ENCODE measurements around the gene NCAN. TPM values are rescaled to one million over a fixed set of nuclear protein-coding genes. Genes with fewer than 3 reads are reported as not detected.

Gene NCAN
- polyA plus RNA-seq, 2 of the 4 experiments (the other 2 are of a cell fraction), result 0.03 to 0.05 TPM

DNA sequence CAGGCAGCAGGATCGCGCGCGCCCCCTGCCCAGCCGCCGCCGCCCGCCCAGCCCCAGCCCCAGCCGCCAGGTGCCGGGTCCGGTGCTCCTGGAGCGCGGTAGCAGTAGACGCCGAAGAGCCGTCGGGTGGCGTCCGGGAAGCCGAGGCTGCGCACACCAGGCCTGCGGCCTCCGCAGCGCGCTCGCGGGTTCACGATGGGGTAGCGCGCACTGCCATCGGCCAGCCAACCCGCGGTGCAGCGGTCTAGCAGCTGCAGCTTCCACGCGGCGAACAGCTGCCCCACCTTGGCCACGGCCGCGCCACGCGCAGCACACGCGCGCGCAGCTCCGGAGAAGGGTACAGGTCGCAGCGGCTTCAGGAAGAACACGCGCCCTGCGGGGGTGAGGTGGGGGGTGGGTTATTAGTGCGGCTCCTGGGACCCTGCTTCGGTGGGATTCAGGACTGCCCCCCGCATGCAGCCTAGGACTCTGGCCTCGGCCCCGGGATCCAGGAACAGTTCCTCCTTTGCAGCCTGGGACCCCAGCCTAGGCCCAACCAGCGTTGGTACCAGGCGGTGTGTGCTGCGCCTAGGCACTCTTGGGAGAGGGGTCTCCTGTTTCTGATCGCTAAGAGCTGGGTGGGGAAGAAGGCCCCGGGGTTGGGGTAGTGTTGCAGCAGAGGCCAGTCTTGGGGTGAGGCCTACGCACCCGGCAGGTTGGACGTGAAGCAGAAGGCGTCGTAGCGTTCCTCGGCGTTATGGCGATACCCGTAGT is 46.3 kb downstream of the NCAN start:
- H3K27ac ChIP-seq, result no peak overlapping the region
- H3K4me1 ChIP-seq, result no peaks in the 10 kb centered on the region
- DNase-seq (ENCODE audit: low read depth in 1 of 2, low spot score in 1 of 2) (no peak), FAIRE-seq (no peak), ATAC-seq (no peak)
- 84% methylated on average over 20 of the region's 72 CpGs for WGBS (ENCODE audit: missing lambda C conversion rate)
- no peak overlapping the region for H3K4me3 ChIP-seq
- H3K4me2 ChIP-seq, result no peak overlapping the region
- no peaks in the 10 kb centered on the region for H3K9me3 ChIP-seq
- no peak for TF ChIP-seq NR3C1 (IDR thresholded peaks at IDR 0.05)
- TF ChIP-seq, protein P1, sequence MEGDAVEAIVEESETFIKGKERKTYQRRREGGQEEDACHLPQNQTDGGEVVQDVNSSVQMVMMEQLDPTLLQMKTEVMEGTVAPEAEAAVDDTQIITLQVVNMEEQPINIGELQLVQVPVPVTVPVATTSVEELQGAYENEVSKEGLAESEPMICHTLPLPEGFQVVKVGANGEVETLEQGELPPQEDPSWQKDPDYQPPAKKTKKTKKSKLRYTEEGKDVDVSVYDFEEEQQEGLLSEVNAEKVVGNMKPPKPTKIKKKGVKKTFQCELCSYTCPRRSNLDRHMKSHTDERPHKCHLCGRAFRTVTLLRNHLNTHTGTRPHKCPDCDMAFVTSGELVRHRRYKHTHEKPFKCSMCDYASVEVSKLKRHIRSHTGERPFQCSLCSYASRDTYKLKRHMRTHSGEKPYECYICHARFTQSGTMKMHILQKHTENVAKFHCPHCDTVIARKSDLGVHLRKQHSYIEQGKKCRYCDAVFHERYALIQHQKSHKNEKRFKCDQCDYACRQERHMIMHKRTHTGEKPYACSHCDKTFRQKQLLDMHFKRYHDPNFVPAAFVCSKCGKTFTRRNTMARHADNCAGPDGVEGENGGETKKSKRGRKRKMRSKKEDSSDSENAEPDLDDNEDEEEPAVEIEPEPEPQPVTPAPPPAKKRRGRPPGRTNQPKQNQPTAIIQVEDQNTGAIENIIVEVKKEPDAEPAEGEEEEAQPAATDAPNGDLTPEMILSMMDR (IDR thresholded peaks at IDR 0.05), result no peak
- TF ChIP-seq ZSCAN20 (CRISPR knock-in tag; IDR thresholded peaks at IDR 0.05), result no peak
- TF ChIP-seq POLR2A (IDR thresholded peaks at IDR 0.05; ENCODE audit: low read length), result no peak
- TF ChIP-seq EHMT2 (IDR thresholded peaks at IDR 0.05; ENCODE audit: low read depth), result no peak
- TF ChIP-seq RCOR1 (IDR thresholded peaks at IDR 0.05; ENCODE audit: low read depth, low read length), result no peak
- TF ChIP-seq, protein P2, sequence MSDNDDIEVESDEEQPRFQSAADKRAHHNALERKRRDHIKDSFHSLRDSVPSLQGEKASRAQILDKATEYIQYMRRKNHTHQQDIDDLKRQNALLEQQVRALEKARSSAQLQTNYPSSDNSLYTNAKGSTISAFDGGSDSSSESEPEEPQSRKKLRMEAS (IDR thresholded peaks at IDR 0.05), result no peak
- TF ChIP-seq MYC (IDR thresholded peaks at IDR 0.05; ENCODE audit: borderline replicate concordance, low read length), result no peak
- TF ChIP-seq, protein P3, sequence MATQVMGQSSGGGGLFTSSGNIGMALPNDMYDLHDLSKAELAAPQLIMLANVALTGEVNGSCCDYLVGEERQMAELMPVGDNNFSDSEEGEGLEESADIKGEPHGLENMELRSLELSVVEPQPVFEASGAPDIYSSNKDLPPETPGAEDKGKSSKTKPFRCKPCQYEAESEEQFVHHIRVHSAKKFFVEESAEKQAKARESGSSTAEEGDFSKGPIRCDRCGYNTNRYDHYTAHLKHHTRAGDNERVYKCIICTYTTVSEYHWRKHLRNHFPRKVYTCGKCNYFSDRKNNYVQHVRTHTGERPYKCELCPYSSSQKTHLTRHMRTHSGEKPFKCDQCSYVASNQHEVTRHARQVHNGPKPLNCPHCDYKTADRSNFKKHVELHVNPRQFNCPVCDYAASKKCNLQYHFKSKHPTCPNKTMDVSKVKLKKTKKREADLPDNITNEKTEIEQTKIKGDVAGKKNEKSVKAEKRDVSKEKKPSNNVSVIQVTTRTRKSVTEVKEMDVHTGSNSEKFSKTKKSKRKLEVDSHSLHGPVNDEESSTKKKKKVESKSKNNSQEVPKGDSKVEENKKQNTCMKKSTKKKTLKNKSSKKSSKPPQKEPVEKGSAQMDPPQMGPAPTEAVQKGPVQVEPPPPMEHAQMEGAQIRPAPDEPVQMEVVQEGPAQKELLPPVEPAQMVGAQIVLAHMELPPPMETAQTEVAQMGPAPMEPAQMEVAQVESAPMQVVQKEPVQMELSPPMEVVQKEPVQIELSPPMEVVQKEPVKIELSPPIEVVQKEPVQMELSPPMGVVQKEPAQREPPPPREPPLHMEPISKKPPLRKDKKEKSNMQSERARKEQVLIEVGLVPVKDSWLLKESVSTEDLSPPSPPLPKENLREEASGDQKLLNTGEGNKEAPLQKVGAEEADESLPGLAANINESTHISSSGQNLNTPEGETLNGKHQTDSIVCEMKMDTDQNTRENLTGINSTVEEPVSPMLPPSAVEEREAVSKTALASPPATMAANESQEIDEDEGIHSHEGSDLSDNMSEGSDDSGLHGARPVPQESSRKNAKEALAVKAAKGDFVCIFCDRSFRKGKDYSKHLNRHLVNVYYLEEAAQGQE (IDR thresholded peaks at IDR 0.05), result no peak
- TF ChIP-seq NFE2L2 (conservative IDR thresholded peaks at IDR 0.05; ENCODE audit: low read length), result no peak
- TF ChIP-seq SREBF2 (IDR thresholded peaks at IDR 0.05), result no peak
- TF ChIP-seq PHF8 (IDR thresholded peaks at IDR 0.05; ENCODE audit: borderline replicate concordance, low read depth), result no peak
- no peak for TF ChIP-seq CBX8 (IDR thresholded peaks at IDR 0.05)
- POLR2A ChIA-PET, result no interaction called here
- CTCF ChIA-PET, result no interaction called here

DNA sequence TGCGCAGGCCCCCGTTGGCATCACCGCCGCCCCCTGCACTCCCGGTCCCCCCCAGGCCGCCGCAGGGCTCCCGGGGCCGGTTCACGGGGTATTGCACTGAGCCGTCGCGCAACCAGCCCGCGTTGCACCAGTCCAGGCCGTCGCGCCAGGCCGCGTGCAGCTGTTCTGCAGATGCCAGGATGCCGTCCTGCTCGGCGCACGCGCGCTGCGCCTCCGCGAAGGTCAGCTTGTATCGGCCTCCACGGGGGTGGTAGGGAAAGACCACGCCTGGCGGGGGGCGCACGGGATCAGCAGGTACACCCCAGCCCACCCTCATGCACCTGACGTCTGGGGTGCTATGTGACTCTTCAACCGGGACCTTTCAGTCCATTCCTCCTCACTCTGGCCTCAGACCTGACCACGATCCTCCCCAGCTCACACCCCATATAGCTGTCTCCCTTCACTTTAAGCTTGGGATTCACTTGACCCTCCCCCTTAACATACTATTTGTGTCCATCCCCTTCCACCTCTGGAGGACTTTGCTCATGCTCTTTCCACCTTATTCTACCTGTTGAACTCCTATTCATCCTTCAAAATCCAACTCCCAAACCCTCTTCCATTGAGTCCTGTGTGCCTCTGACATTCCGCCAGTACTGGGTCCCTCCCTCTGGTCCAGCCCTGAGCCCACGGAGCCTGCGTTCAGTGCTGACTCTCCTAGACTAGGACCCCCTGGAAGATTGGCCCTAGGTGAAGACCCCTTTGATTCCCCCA is 47.0 kb downstream of the NCAN start:
- Histone ChIP-seq H3K9me3 (no peaks in the 10 kb centered on the region), H3K4me2 (no peak overlapping the region), H3K4me3 (no peak overlapping the region), H3K27ac (no peak overlapping the region), H3K4me1 (no peaks in the 10 kb centered on the region)
- FAIRE-seq (no peak), DNase-seq (ENCODE audit: low read depth in 1 of 2, low spot score in 1 of 2) (no peak), ATAC-seq (no peak)
- WGBS (ENCODE audit: missing lambda C conversion rate), result 66% methylated on average over 13 of the region's 41 CpGs
- TF ChIP-seq, protein P4, sequence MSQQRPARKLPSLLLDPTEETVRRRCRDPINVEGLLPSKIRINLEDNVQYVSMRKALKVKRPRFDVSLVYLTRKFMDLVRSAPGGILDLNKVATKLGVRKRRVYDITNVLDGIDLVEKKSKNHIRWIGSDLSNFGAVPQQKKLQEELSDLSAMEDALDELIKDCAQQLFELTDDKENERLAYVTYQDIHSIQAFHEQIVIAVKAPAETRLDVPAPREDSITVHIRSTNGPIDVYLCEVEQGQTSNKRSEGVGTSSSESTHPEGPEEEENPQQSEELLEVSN (IDR thresholded peaks at IDR 0.05; ENCODE audit: borderline replicate concordance, low read depth), result no peak
- CTCF ChIA-PET, result interaction anchor here (1.1 kb wide), 1 partner anchor 34 kb away, joined by 4 read pairs; no protein-coding TSS in a partner anchor
- POLR2A ChIA-PET, result no interaction called here

DNA sequence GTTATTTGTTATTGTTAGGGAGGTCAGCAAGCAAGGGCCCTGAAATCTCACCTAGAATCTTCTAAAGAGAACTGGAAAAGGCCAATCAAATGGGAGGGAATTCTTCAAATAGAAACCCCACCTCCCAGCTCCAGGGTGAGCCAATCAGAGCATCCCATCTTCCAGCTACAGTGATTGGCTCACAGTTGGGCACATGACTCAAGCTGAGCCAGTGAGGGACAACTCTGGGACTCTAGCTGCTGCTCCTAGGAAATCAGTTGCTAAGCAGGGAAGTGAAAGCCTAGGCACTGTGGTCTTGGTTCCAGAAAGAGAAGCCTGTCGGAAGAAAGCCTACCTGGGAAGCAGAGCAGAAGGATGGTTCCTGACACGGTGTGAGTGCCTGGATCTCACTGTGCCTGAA is 48.0 kb downstream of the NCAN start:
- DNase-seq (ENCODE audit: low read depth in 1 of 2, low spot score in 1 of 2) (peak; percentile 53 to 71), FAIRE-seq (no peak)

More for the DNA sequence above, 48.0 kb downstream of the NCAN start:
- H3K4me2 ChIP-seq, result no peak overlapping the region
- no peaks in the 10 kb centered on the region for H3K9me3 ChIP-seq
- ATAC-seq, result peak in 1 of 2 experiments; percentile 83; a peak in 3 of 6 replicates
- POLR2A ChIA-PET, result no interaction called here
- WGBS (ENCODE audit: missing lambda C conversion rate), result 79% methylated on average over 2 of the region's 2 CpGs
- H3K4me3 ChIP-seq, result no peak overlapping the region
- H3K4me1 ChIP-seq, result no peaks in the 10 kb centered on the region
- CTCF ChIA-PET, result interaction anchor here (0.9 to 1.1 kb wide), 2 partner anchors 35 to 56 kb away, joined by 4 read pairs; no protein-coding TSS in a partner anchor
- H3K27ac ChIP-seq, result no peak overlapping the region
- no peak for TF ChIP-seq ZFP36 (IDR thresholded peaks at IDR 0.05; ENCODE audit: borderline replicate concordance, partially characterized antibody)
- TF ChIP-seq, protein P5, sequence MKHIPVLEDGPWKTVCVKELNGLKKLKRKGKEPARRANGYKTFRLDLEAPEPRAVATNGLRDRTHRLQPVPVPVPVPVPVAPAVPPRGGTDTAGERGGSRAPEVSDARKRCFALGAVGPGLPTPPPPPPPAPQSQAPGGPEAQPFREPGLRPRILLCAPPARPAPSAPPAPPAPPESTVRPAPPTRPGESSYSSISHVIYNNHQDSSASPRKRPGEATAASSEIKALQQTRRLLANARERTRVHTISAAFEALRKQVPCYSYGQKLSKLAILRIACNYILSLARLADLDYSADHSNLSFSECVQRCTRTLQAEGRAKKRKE (CRISPR knock-in tag; IDR thresholded peaks at IDR 0.05; ENCODE audit: low read depth), result no peak
- peak; percentile 95 for TF ChIP-seq RFX5 (IDR thresholded peaks at IDR 0.05)
- TF ChIP-seq, protein P6, sequence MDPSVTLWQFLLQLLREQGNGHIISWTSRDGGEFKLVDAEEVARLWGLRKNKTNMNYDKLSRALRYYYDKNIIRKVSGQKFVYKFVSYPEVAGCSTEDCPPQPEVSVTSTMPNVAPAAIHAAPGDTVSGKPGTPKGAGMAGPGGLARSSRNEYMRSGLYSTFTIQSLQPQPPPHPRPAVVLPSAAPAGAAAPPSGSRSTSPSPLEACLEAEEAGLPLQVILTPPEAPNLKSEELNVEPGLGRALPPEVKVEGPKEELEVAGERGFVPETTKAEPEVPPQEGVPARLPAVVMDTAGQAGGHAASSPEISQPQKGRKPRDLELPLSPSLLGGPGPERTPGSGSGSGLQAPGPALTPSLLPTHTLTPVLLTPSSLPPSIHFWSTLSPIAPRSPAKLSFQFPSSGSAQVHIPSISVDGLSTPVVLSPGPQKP (IDR thresholded peaks at IDR 0.05; ENCODE audit: low read depth, low read length), result no peak
- TF ChIP-seq, protein P7, sequence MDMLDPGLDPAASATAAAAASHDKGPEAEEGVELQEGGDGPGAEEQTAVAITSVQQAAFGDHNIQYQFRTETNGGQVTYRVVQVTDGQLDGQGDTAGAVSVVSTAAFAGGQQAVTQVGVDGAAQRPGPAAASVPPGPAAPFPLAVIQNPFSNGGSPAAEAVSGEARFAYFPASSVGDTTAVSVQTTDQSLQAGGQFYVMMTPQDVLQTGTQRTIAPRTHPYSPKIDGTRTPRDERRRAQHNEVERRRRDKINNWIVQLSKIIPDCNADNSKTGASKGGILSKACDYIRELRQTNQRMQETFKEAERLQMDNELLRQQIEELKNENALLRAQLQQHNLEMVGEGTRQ (IDR thresholded peaks at IDR 0.05), result peak; percentile 78
- no peak for TF ChIP-seq ZNF302 (CRISPR knock-in tag; IDR thresholded peaks at IDR 0.05)
- TF ChIP-seq GATA3 (IDR thresholded peaks at IDR 0.05; ENCODE audit: borderline replicate concordance), result no peak
- no peak for TF ChIP-seq BHLHE40 (IDR thresholded peaks at IDR 0.05; ENCODE audit: low read depth, low read length)
